Measurements from ENCODE around the gene GNB5. TPM values are rescaled to one million over a fixed set of nuclear protein-coding genes. Genes with fewer than 3 reads are reported as not detected.

GNB5 gene
- total RNA-seq, 1 experiment from 2014 or later = 22.8 TPM

- intact Hi-C loops (cut with micrococcal nuclease; ENCODE audit: unreplicated experiment) = loop anchor here (5.0 kb wide), 1 partner anchor 424 kb away; no protein-coding TSS in a partner anchor
- TF ChIP-seq EZH2 (IDR thresholded peaks at IDR 0.05; ENCODE audit: borderline replicate concordance, low read depth, low read length, poor library complexity, severe bottlenecking) (no peak), CTCF (conservative IDR thresholded peaks at IDR 0.05; ENCODE audit: low read depth, low read length) (no peak)
- no peaks in the 10 kb centered on the region for H3K9me3 ChIP-seq (ENCODE audit: low read depth, low read length, poor library complexity, severe bottlenecking)
- no peak overlapping the region for H3K27ac ChIP-seq (ENCODE audit: low read depth, low read length, poor library complexity, severe bottlenecking)
- H3K27me3 ChIP-seq (replicated peaks; ENCODE audit: insufficient read depth, low read depth, low read length, poor library complexity) = no peaks in the 10 kb centered on the region
- CTCF ChIA-PET = no interaction called here
- H3K4me1 ChIP-seq (ENCODE audit: insufficient read depth, low read length, poor library complexity, severe bottlenecking) = no peaks in the 10 kb centered on the region
- DNase-seq (ENCODE audit: low spot score) = no peak
- BruUV-seq (replicated peaks) = no TSS peak
- POLR2A ChIA-PET (ENCODE audit: low non-redundant PET) = no interaction called here
- no peak overlapping the region for H3K4me3 ChIP-seq (ENCODE audit: low read depth, low read length, poor library complexity, severe bottlenecking)
- no peaks in the 10 kb centered on the region for H3K36me3 ChIP-seq (ENCODE audit: insufficient read depth, low read length, poor library complexity, severe bottlenecking)
Observed at GRCh38 chr15:52206446-52206845, 15.3 kb upstream of the GNB5 start.

- ChIA-PET CTCF (no interaction called here), POLR2A (ENCODE audit: low non-redundant PET) (no interaction called here)
- Histone ChIP-seq H3K36me3 (ENCODE audit: insufficient read depth, low read length, poor library complexity, severe bottlenecking) (no peaks in the 10 kb centered on the region), H3K4me3 (ENCODE audit: low read depth, low read length, poor library complexity, severe bottlenecking) (no peak overlapping the region), H3K27ac (ENCODE audit: low read depth, low read length, poor library complexity, severe bottlenecking) (no peak overlapping the region), H3K27me3 (replicated peaks; ENCODE audit: insufficient read depth, low read depth, low read length, poor library complexity) (no peaks in the 10 kb centered on the region), H3K4me1 (ENCODE audit: insufficient read depth, low read length, poor library complexity, severe bottlenecking) (peaks cover 5% of the 10 kb centered on the region), H3K9me3 (ENCODE audit: low read depth, low read length, poor library complexity, severe bottlenecking) (no peaks in the 10 kb centered on the region)
- TF ChIP-seq CTCF (conservative IDR thresholded peaks at IDR 0.05; ENCODE audit: low read depth, low read length) (no peak), EZH2 (IDR thresholded peaks at IDR 0.05; ENCODE audit: borderline replicate concordance, low read depth, low read length, poor library complexity, severe bottlenecking) (no peak)
- BruUV-seq (replicated peaks) = no TSS peak
- intact Hi-C loops (cut with micrococcal nuclease; ENCODE audit: unreplicated experiment) = loop anchor here (5.0 kb wide), 1 partner anchor 422 kb away; no protein-coding TSS in a partner anchor
- no peak for DNase-seq (ENCODE audit: low spot score)
Observed at GRCh38 chr15:52204657-52205056, 13.5 kb upstream of the GNB5 start.

GRCh38 chr15:52200831-52201365, 9.7 kb upstream of the GNB5 start:
- CTCF ChIA-PET = no interaction called here
- Histone ChIP-seq H3K36me3 (ENCODE audit: insufficient read depth, low read length, poor library complexity, severe bottlenecking) (no peaks in the 10 kb centered on the region), H3K27ac (ENCODE audit: low read depth, low read length, poor library complexity, severe bottlenecking) (no peak overlapping the region), H3K4me1 (ENCODE audit: insufficient read depth, low read length, poor library complexity, severe bottlenecking) (peaks cover 5% of the 10 kb centered on the region), H3K4me3 (ENCODE audit: low read depth, low read length, poor library complexity, severe bottlenecking) (no peak overlapping the region), H3K27me3 (replicated peaks; ENCODE audit: insufficient read depth, low read depth, low read length, poor library complexity) (no peaks in the 10 kb centered on the region), H3K9me3 (ENCODE audit: low read depth, low read length, poor library complexity, severe bottlenecking) (no peaks in the 10 kb centered on the region)
- POLR2A ChIA-PET (ENCODE audit: low non-redundant PET) = no interaction called here
- intact Hi-C loops (cut with micrococcal nuclease; ENCODE audit: unreplicated experiment) = no loop called here
- DNase-seq (ENCODE audit: low spot score) = no peak
- BruUV-seq (replicated peaks) = no TSS peak
- no peak for TF ChIP-seq CTCF (conservative IDR thresholded peaks at IDR 0.05; ENCODE audit: low read depth, low read length)
- TF ChIP-seq EZH2 (IDR thresholded peaks at IDR 0.05; ENCODE audit: borderline replicate concordance, low read depth, low read length, poor library complexity, severe bottlenecking) = no peak

Data from A673 (cell line).